ENCODE data around the gene MIEF1. TPM values are rescaled to one million over a fixed set of nuclear protein-coding genes. Genes with fewer than 3 reads are reported as not detected.

MIEF1 gene
- total and polyA plus RNA-seq, 2 of the 8 experiments (the other 6 are each of a cell fraction or from before 2014, with no cell fraction given) = 16.8 to 32.7 TPM

DNA sequence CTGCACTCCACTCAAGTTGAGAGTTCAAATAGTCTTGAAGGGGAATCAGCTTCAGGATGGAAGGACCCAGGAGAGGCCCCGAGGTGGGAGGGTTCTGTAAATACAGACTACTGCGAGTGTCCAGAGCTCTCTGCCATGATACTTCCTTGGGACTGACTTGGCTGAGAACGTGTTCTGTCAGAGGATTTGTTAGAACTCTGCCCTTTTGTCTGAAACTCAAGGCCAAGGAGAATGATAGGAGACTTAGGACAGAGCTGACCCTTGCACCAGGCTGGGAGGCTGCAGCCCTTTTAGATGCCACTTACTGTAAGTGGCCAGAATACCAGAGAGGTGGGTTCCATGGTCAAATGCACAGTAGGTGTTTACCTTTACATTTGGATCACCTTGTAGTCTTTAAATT, 15.4 kb downstream of the MIEF1 start:
- Histone ChIP-seq H3K23ac (ENCODE audit: insufficient read length) (no peak overlapping the region), H4K91ac (replicated peaks; ENCODE audit: insufficient read length, low read length) (no peak overlapping the region), H3K14ac (ENCODE audit: insufficient read length) (no peak overlapping the region), H3K4me1 (replicated peaks in 1 of 4; ENCODE audit: control insufficient read depth in 3 of 4, insufficient read depth in 4 of 4, low read length in 3 of 4) (peaks cover 0 to 10% (median 3%) of the 10 kb centered on the region in 4 experiments; a peak in 4 of 7 replicates), H2AFZ (ENCODE audit: low read length) (no peak overlapping the region), H3K18ac (ENCODE audit: extremely low read depth, low read length) (no peak overlapping the region), H3K9ac (replicated peaks in 1 of 4; ENCODE audit: extremely low read depth in 1 of 4, low read depth in 3 of 4, low read length in 3 of 4) (no peak overlapping the region; a peak in 1 of 7 replicates), H3K9me3 (ENCODE audit: insufficient read depth in 2 of 2, low read depth in 1 of 2, low read length in 1 of 2) (no peaks in the 10 kb centered on the region), H3K27ac (ENCODE audit: low read depth, low read length) (no peak overlapping the region), H2BK5ac (ENCODE audit: low read depth, low read length) (no peak overlapping the region), H2BK20ac (ENCODE audit: low read length) (no peak overlapping the region), H2BK120ac (replicated peaks; ENCODE audit: low read depth, low read length) (no peak overlapping the region), H4K5ac (ENCODE audit: insufficient read length, low read depth, low read length) (no peak overlapping the region), H3K4me2 (ENCODE audit: insufficient read depth in 1 of 2, low read depth in 2 of 2, low read length in 2 of 2) (no peak overlapping the region), H3K4me3 (ENCODE audit: extremely low read depth in 1 of 4, insufficient read depth in 2 of 4, low read depth in 3 of 4, low read length in 4 of 4) (no peak overlapping the region), H3K27me3 (replicated peaks in 1 of 4; ENCODE audit: control insufficient read depth in 3 of 4, extremely low read depth in 1 of 4, insufficient read depth in 3 of 4, low read length in 3 of 4) (peaks cover 0 to 25% (median 18%) of the 10 kb centered on the region in 4 experiments; a peak in 6 of 7 replicates), H4K20me1 (replicated peaks in 1 of 2; ENCODE audit: control insufficient read depth in 1 of 2, insufficient read depth in 2 of 2, low read length in 2 of 2) (peaks cover 31 to 34% of the 10 kb centered on the region in 2 experiments), H3K56ac (replicated peaks; ENCODE audit: insufficient read length, low read depth, low read length) (no peak overlapping the region), H4K8ac (ENCODE audit: extremely low read depth, insufficient read depth, low read length) (no peak overlapping the region), H2BK12ac (ENCODE audit: low read depth, low read length) (no peak overlapping the region), H2BK15ac (ENCODE audit: low read length) (no peak overlapping the region), H2AK5ac (ENCODE audit: low read depth, low read length) (no peak overlapping the region), H3K4ac (replicated peaks; ENCODE audit: insufficient read length, low read depth, low read length) (no peak overlapping the region), H3K36me3 (ENCODE audit: control insufficient read depth in 2 of 4, insufficient read depth in 4 of 4, low read length in 3 of 4) (peaks cover 20 to 42% (median 36%) of the 10 kb centered on the region in 4 experiments), H3K23me2 (ENCODE audit: low read depth, low read length) (peaks cover 12% of the 10 kb centered on the region), H3K79me2 (ENCODE audit: control insufficient read depth in 1 of 2, insufficient read depth in 2 of 2, low read length in 2 of 2) (peaks cover 5 to 19% of the 10 kb centered on the region in 2 experiments; a peak in 3 of 4 replicates), H3K79me1 (ENCODE audit: low read depth, low read length) (peaks cover 7% of the 10 kb centered on the region)
- DNase-seq (ENCODE audit: low read depth in 1 of 2, low spot score in 2 of 2) = no peak
- ChIA-PET CTCF (ENCODE audit: partially characterized antibody) (interaction anchor here (1.0 to 10.1 kb wide), 6 partner anchors 10 to 519 kb away, joined by 3 to 278 read pairs (median 7); partner anchors contain the start of gene MIEF1), POLR2A (ENCODE audit: partially characterized antibody) (interaction anchor here (0.9 to 6.2 kb wide), 8 partner anchors 10 to 200 kb away, joined by 3 to 72 read pairs (median 14); partner anchors contain the start of genes MIEF1, RPL3 and RPS19BP1)
- WGBS, 2 experiments (ENCODE audit: extremely low coverage in 1 of 2, insufficient coverage in 1 of 2, insufficient read length in 1 of 2, insufficient replicate concordance in 2 of 2, low coverage in 1 of 2, low lambda C conversion rate in 2 of 2, missing lambda C conversion rate in 1 of 2) = 95% methylated on average over 3 of the region's 3 CpGs; no CpG with 5 or more reads in 1 of the 2 experiments
- FAIRE-seq = no peak
- TF ChIP-seq POU5F1 (IDR thresholded peaks at IDR 0.05; ENCODE audit: low read depth, low read length) (no peak), CBX8 (IDR thresholded peaks at IDR 0.05; ENCODE audit: borderline replicate concordance, low read depth, low read length) (no peak), KDM4A (IDR thresholded peaks at IDR 0.05; ENCODE audit: low read depth, low read length, severe bottlenecking) (no peak), RXRA (IDR thresholded peaks at IDR 0.05; ENCODE audit: insufficient read depth, low read depth, low read length) (no peak), BACH1 (IDR thresholded peaks at IDR 0.05; ENCODE audit: low read length) (no peak), HDAC2 (IDR thresholded peaks at IDR 0.05; ENCODE audit: borderline replicate concordance in 1 of 2, low read depth in 2 of 2, low read length in 2 of 2) (no peak)
